Measurements from ENCODE around the gene WDR64.
"Not testable (repeated sequence)": the region's sequence is repeated elsewhere in the genome, so short reads cannot be mapped to it uniquely, and the experiment has no call there.

WDR64 gene

GRCh38 chr1:241640149-241640866 lies 11.8 kb upstream of the WDR64 start, which contains the start of the genes CHML and OPN3:
Gene CHML, minus strand, starts transcription at chr1:241640369. Its CDS starts 4,603 bp downstream, at chr1:241635766.
Gene OPN3, minus strand, starts transcription at chr1:241640369. Its CDS starts 115 bp downstream, at chr1:241640254.
- peak within 1 kb of the TSS; percentile 80 for H3K4me3 Mint-ChIP-seq
- peak; percentile 98 for ATAC-seq
- peak within 1 kb of the TSS; percentile 63 for H3K27ac Mint-ChIP-seq
- DNase-seq (ENCODE audit: low spot score in 2 of 2): peak; percentile 94
- H3K36me3 Mint-ChIP-seq: no peaks in the 10 kb centered on the region
- peaks cover 6% of the 10 kb centered on the region for H3K9me3 Mint-ChIP-seq
- H3K4me1 Mint-ChIP-seq: peaks cover 39% of the 10 kb centered on the region

- H3K36me3 Mint-ChIP-seq: no peaks in the 10 kb centered on the region
- DNase-seq (ENCODE audit: low spot score in 2 of 2) (no peak), ATAC-seq (no peak)
- peaks cover 6% of the 10 kb centered on the region for H3K9me3 Mint-ChIP-seq
- H3K4me3 Mint-ChIP-seq: peak overlapping the region; percentile 80
- peak overlapping the region; percentile 63 for H3K27ac Mint-ChIP-seq
- peaks cover 39% of the 10 kb centered on the region for H3K4me1 Mint-ChIP-seq
Observed at GRCh38 chr1:241640867-241641622, 11.0 kb upstream of the WDR64 start.

- Mint-ChIP-seq H3K4me1 (peaks cover 36% of the 10 kb centered on the region), H3K4me3 (no peak overlapping the region), H3K9me3 (peaks cover 6% of the 10 kb centered on the region), H3K27ac (no peak overlapping the region), H3K36me3 (no peaks in the 10 kb centered on the region)
- no peak for ATAC-seq
- DNase-seq (ENCODE audit: low spot score in 2 of 2): no peak
Observed at GRCh38 chr1:241641773-241642592, 10.1 kb upstream of the WDR64 start.

GRCh38 chr1:241642593-241642944 lies 9.5 kb upstream of the WDR64 start:
- Mint-ChIP-seq H3K27ac (no peak overlapping the region), H3K9me3 (peaks cover 6% of the 10 kb centered on the region), H3K4me3 (no peak overlapping the region), H3K36me3 (no peaks in the 10 kb centered on the region), H3K4me1 (peaks cover 30% of the 10 kb centered on the region)
- no peak for DNase-seq (ENCODE audit: low spot score in 2 of 2)
- ATAC-seq: no peak

- peaks cover 16% of the 10 kb centered on the region for H3K4me1 Mint-ChIP-seq
- no peak for DNase-seq (ENCODE audit: low spot score in 2 of 2)
- no peak for ATAC-seq
- peaks cover 6% of the 10 kb centered on the region for H3K9me3 Mint-ChIP-seq
- no peak overlapping the region for H3K27ac Mint-ChIP-seq
- no peaks in the 10 kb centered on the region for H3K36me3 Mint-ChIP-seq
- H3K4me3 Mint-ChIP-seq: no peak overlapping the region
Observed at GRCh38 chr1:241644259-241644658, 7.8 kb upstream of the WDR64 start.

GRCh38 chr1:241645199-241645598 lies 6.9 kb upstream of the WDR64 start:
- DNase-seq (ENCODE audit: low spot score in 2 of 2) (no peak), ATAC-seq (no peak)
- Mint-ChIP-seq H3K9me3 (peaks cover 6% of the 10 kb centered on the region), H3K27ac (no peak overlapping the region), H3K36me3 (no peaks in the 10 kb centered on the region), H3K4me3 (no peak overlapping the region), H3K4me1 (peaks cover 16% of the 10 kb centered on the region)

GRCh38 chr1:241646201-241646600 lies 5.9 kb upstream of the WDR64 start:
- H3K36me3 Mint-ChIP-seq: no peaks in the 10 kb centered on the region
- H3K27ac Mint-ChIP-seq: no peak overlapping the region
- peaks cover 10% of the 10 kb centered on the region for H3K4me1 Mint-ChIP-seq
- no peak overlapping the region for H3K4me3 Mint-ChIP-seq
- H3K9me3 Mint-ChIP-seq: peaks cover 6% of the 10 kb centered on the region
- ATAC-seq: no peak
- no peak for DNase-seq (ENCODE audit: low spot score in 2 of 2)

- Mint-ChIP-seq H3K4me3 (no peak overlapping the region), H3K36me3 (no peaks in the 10 kb centered on the region), H3K9me3 (peaks cover 3% of the 10 kb centered on the region), H3K27ac (no peak overlapping the region), H3K4me1 (peaks cover 10% of the 10 kb centered on the region)
- ATAC-seq (peak; percentile 79), DNase-seq (ENCODE audit: low spot score in 2 of 2) (no peak)
Observed at GRCh38 chr1:241647658-241648057, 4.4 kb upstream of the WDR64 start.

- peaks cover 10% of the 10 kb centered on the region for H3K4me1 Mint-ChIP-seq
- no peak overlapping the region for H3K4me3 Mint-ChIP-seq
Observed at GRCh38 chr1:241648159-241648558, 3.9 kb upstream of the WDR64 start.

GRCh38 chr1:241654019-241654418 lies 1.9 kb downstream of the WDR64 start:
- H3K36me3 Mint-ChIP-seq: no peaks in the 10 kb centered on the region
- no peaks in the 10 kb centered on the region for H3K4me1 Mint-ChIP-seq
- no peak overlapping the region for H3K27ac Mint-ChIP-seq
- H3K9me3 Mint-ChIP-seq: no peaks in the 10 kb centered on the region
- H3K4me3 Mint-ChIP-seq: no peak overlapping the region
- ATAC-seq (no peak), DNase-seq (ENCODE audit: low spot score in 2 of 2) (no peak)

More at GRCh38 chr1:241648159-241648558, 3.9 kb upstream of the WDR64 start:
- H3K36me3 Mint-ChIP-seq: no peaks in the 10 kb centered on the region
- DNase-seq (ENCODE audit: low spot score in 2 of 2) (no peak), ATAC-seq (no peak)
- no peak overlapping the region for H3K27ac Mint-ChIP-seq
- H3K9me3 Mint-ChIP-seq: peaks cover 2% of the 10 kb centered on the region

GRCh38 chr1:241654641-241655040 lies 2.6 kb downstream of the WDR64 start:
- Mint-ChIP-seq H3K4me3 (no peak overlapping the region), H3K4me1 (no peaks in the 10 kb centered on the region), H3K27ac (no peak overlapping the region), H3K36me3 (no peaks in the 10 kb centered on the region), H3K9me3 (no peaks in the 10 kb centered on the region)
- DNase-seq (ENCODE audit: low spot score in 2 of 2): no peak
- ATAC-seq: no peak

- DNase-seq (ENCODE audit: low spot score in 2 of 2) (no peak), ATAC-seq (no peak)
- Mint-ChIP-seq H3K4me1 (no peaks in the 10 kb centered on the region), H3K9me3 (no peaks in the 10 kb centered on the region), H3K36me3 (no peaks in the 10 kb centered on the region), H3K4me3 (no peak overlapping the region), H3K27ac (no peak overlapping the region)
Observed at GRCh38 chr1:241658081-241658793, 6.2 kb downstream of the WDR64 start.

- not testable (repeated sequence) for H3K36me3 Mint-ChIP-seq; ATAC-seq; H3K4me1 Mint-ChIP-seq; DNase-seq (ENCODE audit: low spot score in 2 of 2); H3K4me3 Mint-ChIP-seq; H3K27ac Mint-ChIP-seq; H3K9me3 Mint-ChIP-seq
Observed at GRCh38 chr1:241659016-241659415, 6.9 kb downstream of the WDR64 start.

- H3K4me3 Mint-ChIP-seq: no peak overlapping the region
- no peak overlapping the region for H3K27ac Mint-ChIP-seq
- H3K4me1 Mint-ChIP-seq: no peaks in the 10 kb centered on the region
- no peak for DNase-seq (ENCODE audit: low spot score in 2 of 2)
- H3K36me3 Mint-ChIP-seq: no peaks in the 10 kb centered on the region
- no peak for ATAC-seq
- H3K9me3 Mint-ChIP-seq: no peaks in the 10 kb centered on the region
Observed at GRCh38 chr1:241660424-241660972, 8.4 kb downstream of the WDR64 start.
